Measurements from ENCODE around the gene SUSD1.

The SUSD1 gene

DNA sequence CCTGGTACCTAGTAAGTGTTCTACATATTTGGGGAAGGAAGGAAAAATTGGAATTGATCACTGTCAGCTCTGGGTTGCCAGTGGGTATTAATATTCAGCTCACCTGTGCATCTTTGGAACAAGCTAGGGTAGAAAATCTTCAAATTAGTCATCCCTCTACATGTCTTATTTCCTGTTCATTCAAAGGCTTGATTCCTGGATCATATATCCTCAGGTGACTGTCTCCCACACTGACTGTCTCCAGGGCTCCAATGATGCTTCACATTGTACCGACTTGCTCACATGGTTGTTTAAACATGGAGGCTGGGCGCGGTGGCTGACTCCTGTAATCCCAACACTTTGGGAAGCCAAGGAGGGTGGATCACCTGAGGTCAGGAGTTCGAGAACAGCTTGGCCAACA is 11.6 kb upstream of the SUSD1 start:
- POLR2A ChIA-PET (ENCODE audit: low non-redundant PET): no interaction called here
- TF ChIP-seq, protein P1, sequence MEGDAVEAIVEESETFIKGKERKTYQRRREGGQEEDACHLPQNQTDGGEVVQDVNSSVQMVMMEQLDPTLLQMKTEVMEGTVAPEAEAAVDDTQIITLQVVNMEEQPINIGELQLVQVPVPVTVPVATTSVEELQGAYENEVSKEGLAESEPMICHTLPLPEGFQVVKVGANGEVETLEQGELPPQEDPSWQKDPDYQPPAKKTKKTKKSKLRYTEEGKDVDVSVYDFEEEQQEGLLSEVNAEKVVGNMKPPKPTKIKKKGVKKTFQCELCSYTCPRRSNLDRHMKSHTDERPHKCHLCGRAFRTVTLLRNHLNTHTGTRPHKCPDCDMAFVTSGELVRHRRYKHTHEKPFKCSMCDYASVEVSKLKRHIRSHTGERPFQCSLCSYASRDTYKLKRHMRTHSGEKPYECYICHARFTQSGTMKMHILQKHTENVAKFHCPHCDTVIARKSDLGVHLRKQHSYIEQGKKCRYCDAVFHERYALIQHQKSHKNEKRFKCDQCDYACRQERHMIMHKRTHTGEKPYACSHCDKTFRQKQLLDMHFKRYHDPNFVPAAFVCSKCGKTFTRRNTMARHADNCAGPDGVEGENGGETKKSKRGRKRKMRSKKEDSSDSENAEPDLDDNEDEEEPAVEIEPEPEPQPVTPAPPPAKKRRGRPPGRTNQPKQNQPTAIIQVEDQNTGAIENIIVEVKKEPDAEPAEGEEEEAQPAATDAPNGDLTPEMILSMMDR (conservative IDR thresholded peaks at IDR 0.05; ENCODE audit: low read depth): no peak
- CTCF ChIA-PET: no interaction called here
- H3K27ac ChIP-seq: no peak overlapping the region
- DNase-seq (ENCODE audit: low spot score): no peak

DNA sequence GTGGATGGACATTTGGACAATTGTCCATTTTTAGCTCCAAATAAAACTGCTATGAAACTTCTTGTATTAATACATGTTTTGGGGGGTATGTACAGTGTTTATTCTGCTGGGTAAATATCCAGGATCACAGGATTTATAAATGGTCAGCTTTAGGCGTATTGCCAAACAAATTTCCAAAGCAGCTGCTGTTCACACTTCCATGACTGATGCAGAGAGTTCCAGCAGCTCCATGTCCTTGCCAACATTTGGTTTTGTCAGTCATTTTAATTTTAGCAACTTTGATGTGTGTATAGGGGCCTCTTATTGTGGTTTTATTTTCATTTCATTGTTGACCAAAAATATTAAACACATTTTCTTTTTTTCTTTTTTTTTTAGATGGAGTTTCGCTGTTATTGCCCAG is 9.8 kb upstream of the SUSD1 start:
- no peak overlapping the region for H3K27ac ChIP-seq
- POLR2A ChIA-PET (ENCODE audit: low non-redundant PET): no interaction called here

DNA sequence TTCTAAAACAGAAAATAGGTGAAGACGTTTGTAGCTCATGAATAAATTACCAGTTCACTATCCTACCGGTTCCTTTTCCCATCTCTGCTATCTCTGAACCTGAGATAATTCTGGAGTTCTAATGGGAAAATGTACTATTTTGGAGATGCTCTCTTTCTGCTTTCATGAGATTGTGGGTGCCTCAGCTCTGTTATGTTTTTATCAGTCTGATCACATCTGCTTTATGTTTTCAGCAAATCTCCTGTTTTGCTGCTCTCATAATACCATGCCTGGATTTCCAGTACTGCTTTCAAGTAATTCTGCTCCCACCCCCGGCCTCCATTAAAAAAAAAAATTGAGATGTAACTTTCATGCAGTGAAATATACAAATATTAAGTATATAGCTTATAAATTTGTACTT is 9.1 kb upstream of the SUSD1 start:
- ChIA-PET POLR2A (ENCODE audit: low non-redundant PET) (no interaction called here), CTCF (interaction anchor here (0.8 to 1.0 kb wide), 3 partner anchors 57 to 177 kb away, joined by 3 to 4 read pairs (median 3); no protein-coding TSS in a partner anchor)
- no peak overlapping the region for H3K27ac ChIP-seq
- TF ChIP-seq, protein P1 (conservative IDR thresholded peaks at IDR 0.05; ENCODE audit: low read depth): no peak
- DNase-seq (ENCODE audit: low spot score): no peak

More for the DNA sequence above, 9.8 kb upstream of the SUSD1 start:
- TF ChIP-seq, protein P1 (conservative IDR thresholded peaks at IDR 0.05; ENCODE audit: low read depth): no peak
- CTCF ChIA-PET: interaction anchor here (0.6 to 1.0 kb wide), 3 partner anchors 19 to 1479 kb away, joined by 4 to 6 read pairs (median 6); no protein-coding TSS in a partner anchor
- DNase-seq (ENCODE audit: low spot score): no peak

DNA sequence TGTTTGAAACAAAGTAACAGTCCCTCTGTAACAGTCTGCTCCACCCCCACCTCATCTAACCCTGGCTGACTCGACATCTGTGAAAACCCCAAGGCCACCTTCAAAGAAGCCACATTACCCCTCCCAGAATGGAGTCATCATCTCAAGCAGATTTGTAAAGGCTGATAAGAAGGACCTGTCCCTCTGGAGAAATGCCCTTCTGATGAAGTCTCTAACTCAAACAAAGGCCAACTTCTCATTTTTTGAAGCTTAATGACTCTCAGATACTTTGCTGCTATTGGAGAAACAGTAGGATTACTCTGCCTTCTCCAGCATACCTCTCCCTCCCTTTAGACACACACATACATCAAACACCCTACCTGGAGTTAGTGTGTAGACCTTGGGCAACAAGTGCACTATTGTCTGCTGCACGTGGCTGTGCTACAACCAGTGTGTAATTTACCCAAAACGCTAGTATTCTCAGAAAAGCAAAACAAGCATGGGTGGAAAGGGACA is 5.3 kb upstream of the SUSD1 start:
- DNase-seq (ENCODE audit: low spot score): no peak
- ChIA-PET POLR2A (ENCODE audit: low non-redundant PET) (interaction anchor here (0.6 kb wide), 1 partner anchor 67 kb away, joined by 3 read pairs; no protein-coding TSS in a partner anchor), CTCF (no interaction called here)
- TF ChIP-seq, protein P1 (conservative IDR thresholded peaks at IDR 0.05; ENCODE audit: low read depth): no peak
- no peak overlapping the region for H3K27ac ChIP-seq

DNA sequence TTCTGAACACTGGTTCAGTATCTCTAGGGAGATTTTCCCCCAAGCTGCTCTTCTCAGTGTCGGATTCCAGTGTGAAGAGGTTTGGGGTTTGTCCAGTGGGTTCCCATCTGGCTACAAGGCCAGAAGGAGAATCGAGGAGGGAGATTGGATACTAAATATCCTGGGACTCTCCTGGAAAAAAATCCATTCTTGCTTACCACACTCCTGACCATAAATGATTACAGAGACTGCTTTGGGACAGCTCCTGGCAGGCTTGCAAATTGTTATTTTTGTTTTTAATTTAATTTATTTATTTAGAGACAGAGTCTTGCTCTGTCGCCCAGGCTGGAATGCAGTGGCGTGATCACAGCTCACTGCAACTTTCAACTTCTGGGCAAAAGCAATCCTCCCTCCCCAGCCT is 4.7 kb upstream of the SUSD1 start:
- TF ChIP-seq, protein P1 (conservative IDR thresholded peaks at IDR 0.05; ENCODE audit: low read depth): no peak
- no peak overlapping the region for H3K27ac ChIP-seq
- no peak for DNase-seq (ENCODE audit: low spot score)
- ChIA-PET CTCF (interaction anchor here (0.7 kb wide), 1 partner anchor 9 kb away, joined by 7 read pairs; no protein-coding TSS in a partner anchor), POLR2A (ENCODE audit: low non-redundant PET) (interaction anchor here (0.6 kb wide), 1 partner anchor 66 kb away, joined by 3 read pairs; no protein-coding TSS in a partner anchor)

DNA sequence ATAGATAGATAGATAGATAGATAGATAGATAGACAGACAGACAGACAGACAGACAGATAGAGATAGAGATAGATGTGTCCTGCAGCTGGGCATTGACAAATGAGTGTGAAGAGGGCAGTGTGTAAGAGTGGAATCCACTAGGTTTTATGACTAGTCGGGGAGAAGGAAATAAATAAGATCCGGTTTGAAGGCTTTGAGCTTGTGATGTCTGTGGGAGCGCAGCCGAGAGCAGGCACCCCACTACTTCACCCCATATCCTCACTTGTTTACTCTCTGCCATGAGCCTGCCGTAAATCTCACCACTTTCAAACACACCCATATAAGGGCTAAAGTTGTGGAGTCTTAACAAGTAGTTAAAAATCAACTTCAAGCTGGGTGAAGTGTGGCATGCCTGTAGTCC is 1.4 kb upstream of the SUSD1 start:
- no peak for DNase-seq (ENCODE audit: low spot score)
- ChIA-PET CTCF (interaction anchor here (0.8 to 1.3 kb wide), 3 partner anchors 12 to 1330 kb away, joined by 3 to 7 read pairs (median 4); no protein-coding TSS in a partner anchor), POLR2A (ENCODE audit: low non-redundant PET) (interaction anchor here (0.5 kb wide), 1 partner anchor 46 kb away, joined by 5 read pairs; no protein-coding TSS in a partner anchor)
- H3K27ac ChIP-seq: no peak overlapping the region
- TF ChIP-seq, protein P1 (conservative IDR thresholded peaks at IDR 0.05; ENCODE audit: low read depth): no peak
